Thyroid gland (tissue), 4 donors: ENCODE results near the gene TMEM79. TPM values are rescaled to one million over a fixed set of nuclear protein-coding genes. Genes with fewer than 3 reads are reported as not detected.

Experiments
- DNase-seq, 2 donors: peaks; one replicate each; pipeline ENCODE4 v3.0.0-alpha.2; 2019
- H3K27ac ChIP-seq, 3 donors: fragments of 200-600 bp; sonication (generic); 1 replicate in 2 of 3; 2 replicates in 1 of 3; pipeline ENCODE4 v1.5.1; 2016 to 2019; ENCODE audit warnings: mild to moderate bottlenecking in 1 of 3, moderate library complexity in 1 of 3
- H3K27me3 ChIP-seq: fragments of 200-600 bp; sonication (generic); one replicate; pipeline ENCODE4 v1.5.1; 2019
- H3K36me3 ChIP-seq, 2 donors: fragments of 200-600 bp; sonication (generic); one replicate each; pipeline ENCODE4 v1.5.1; 2016 to 2019
- H3K4me1 ChIP-seq, 2 donors: fragments of 200-600 bp; sonication (generic); one replicate each; pipeline ENCODE4 v1.5.1; 2017 to 2019
- H3K4me3 ChIP-seq, 3 donors: fragments of 200-600 bp; sonication (generic); replicated peaks in 1 of 3; 1 replicate in 2 of 3; 2 replicates in 1 of 3; pipeline ENCODE4 v1.5.1; 2016; ENCODE audit warnings: mild to moderate bottlenecking in 1 of 3
- H3K9me3 ChIP-seq: fragments of 200-600 bp; sonication (generic); one replicate; pipeline ENCODE4 v1.5.1; 2017
- POLR2A ChIP-seq, 2 donors: fragments of 450-650 bp; IDR thresholded peaks; one replicate each; pipeline ENCODE4 v1.6.1; 2017; ENCODE audit warnings: antibody characterized with exemption in 2 of 2, mild to moderate bottlenecking in 2 of 2, moderate library complexity in 1 of 2
- WGBS, 2 donors: methylation state at CpG; one replicate each; pipeline ENCODE4 v1.1.5; 2017; 5-methylcytosine and 5-hydroxymethylcytosine counted together
- intact Hi-C: fragments of 100-400 bp; cut with DNase I; formaldehyde crosslinking; loops from one replicate; pipeline ENCODE4 v1.15.1; 2023
- total RNA-seq, 4 donors: library from RNA; depleted of rRNA; stranded (reverse); fragments of >200 nt; gene quantifications; one replicate each; pipeline ENCODE4 v1.2.3, GENCODE V29; 2016
- TF ChIP-seq, protein P1 (sequence below), 6 experiments: fragments of 200-600 bp in 3 of 6; fragments of 450-650 bp in 3 of 6; sonication (generic) in 3 of 6; IDR thresholded peaks; one replicate each; pipeline ENCODE4 v1.5.1; 2016 to 2019; ENCODE audit warnings: antibody characterized with exemption in 6 of 6, mild to moderate bottlenecking in 2 of 6, inconsistent platforms in 1 of 6, moderate library complexity in 1 of 6

The TMEM79 gene
- total RNA-seq, 4 donors from 2014 or later: 0.96 to 2.2 (median 1.7) TPM

DNA sequence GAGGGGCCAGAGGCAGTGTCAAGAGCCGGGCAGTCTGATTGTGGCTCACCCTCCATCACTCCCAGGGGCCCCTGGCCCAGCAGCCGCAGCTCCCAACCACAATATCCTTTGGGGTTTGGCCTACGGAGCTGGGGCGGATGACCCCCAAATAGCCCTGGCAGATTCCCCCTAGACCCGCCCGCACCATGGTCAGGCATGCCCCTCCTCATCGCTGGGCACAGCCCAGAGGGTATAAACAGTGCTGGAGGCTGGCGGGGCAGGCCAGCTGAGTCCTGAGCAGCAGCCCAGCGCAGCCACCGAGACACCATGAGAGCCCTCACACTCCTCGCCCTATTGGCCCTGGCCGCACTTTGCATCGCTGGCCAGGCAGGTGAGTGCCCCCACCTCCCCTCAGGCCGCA is 42.2 kb upstream of the TMEM79 start, which contains the start of gene BGLAP:
BGLAP (plus strand) TSS at position 259 of the 400 bp plus-strand sequence; CDS start at position 307, 48 bp downstream.
- intact Hi-C loops: no loop called here
- TF ChIP-seq, protein P1, sequence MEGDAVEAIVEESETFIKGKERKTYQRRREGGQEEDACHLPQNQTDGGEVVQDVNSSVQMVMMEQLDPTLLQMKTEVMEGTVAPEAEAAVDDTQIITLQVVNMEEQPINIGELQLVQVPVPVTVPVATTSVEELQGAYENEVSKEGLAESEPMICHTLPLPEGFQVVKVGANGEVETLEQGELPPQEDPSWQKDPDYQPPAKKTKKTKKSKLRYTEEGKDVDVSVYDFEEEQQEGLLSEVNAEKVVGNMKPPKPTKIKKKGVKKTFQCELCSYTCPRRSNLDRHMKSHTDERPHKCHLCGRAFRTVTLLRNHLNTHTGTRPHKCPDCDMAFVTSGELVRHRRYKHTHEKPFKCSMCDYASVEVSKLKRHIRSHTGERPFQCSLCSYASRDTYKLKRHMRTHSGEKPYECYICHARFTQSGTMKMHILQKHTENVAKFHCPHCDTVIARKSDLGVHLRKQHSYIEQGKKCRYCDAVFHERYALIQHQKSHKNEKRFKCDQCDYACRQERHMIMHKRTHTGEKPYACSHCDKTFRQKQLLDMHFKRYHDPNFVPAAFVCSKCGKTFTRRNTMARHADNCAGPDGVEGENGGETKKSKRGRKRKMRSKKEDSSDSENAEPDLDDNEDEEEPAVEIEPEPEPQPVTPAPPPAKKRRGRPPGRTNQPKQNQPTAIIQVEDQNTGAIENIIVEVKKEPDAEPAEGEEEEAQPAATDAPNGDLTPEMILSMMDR (IDR thresholded peaks at IDR 0.05): no peak
- TF ChIP-seq POLR2A (IDR thresholded peaks at IDR 0.05): no peak
- peaks cover 22 to 28% of the 10 kb centered on the region in 2 donors for H3K36me3 ChIP-seq

DNA sequence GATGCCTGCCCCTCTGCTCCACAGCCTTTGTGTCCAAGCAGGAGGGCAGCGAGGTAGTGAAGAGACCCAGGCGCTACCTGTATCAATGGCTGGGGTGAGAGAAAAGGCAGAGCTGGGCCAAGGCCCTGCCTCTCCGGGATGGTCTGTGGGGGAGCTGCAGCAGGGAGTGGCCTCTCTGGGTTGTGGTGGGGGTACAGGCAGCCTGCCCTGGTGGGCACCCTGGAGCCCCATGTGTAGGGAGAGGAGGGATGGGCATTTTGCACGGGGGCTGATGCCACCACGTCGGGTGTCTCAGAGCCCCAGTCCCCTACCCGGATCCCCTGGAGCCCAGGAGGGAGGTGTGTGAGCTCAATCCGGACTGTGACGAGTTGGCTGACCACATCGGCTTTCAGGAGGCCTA is 41.4 kb upstream of the TMEM79 start:
- Histone ChIP-seq H3K9me3 (no peaks in the 10 kb centered on the region), H3K36me3 (peaks cover 20 to 23% of the 10 kb centered on the region in 2 donors), H3K27ac (no peak overlapping the region), H3K4me3 (no peak overlapping the region), H3K27me3 (no peaks in the 10 kb centered on the region), H3K4me1 (peaks cover 5 to 22% of the 10 kb centered on the region in 2 donors)
- TF ChIP-seq, protein P1 (IDR thresholded peaks at IDR 0.05): no peak
- TF ChIP-seq POLR2A (IDR thresholded peaks at IDR 0.05): no peak
- intact Hi-C loops: no loop called here
- DNase-seq: no peak
- WGBS, 2 donors: 67 to 93% methylated on average over 4 to 5 of the region's 10 CpGs

More for the DNA sequence above, 42.2 kb upstream of the TMEM79 start, which contains the start of gene BGLAP:
- Histone ChIP-seq H3K4me3 (no peak within 1 kb of the TSS), H3K4me1 (peaks cover 5 to 14% of the 10 kb centered on the region in 2 donors), H3K27me3 (no peaks in the 10 kb centered on the region), H3K27ac (no peak within 1 kb of the TSS), H3K9me3 (no peaks in the 10 kb centered on the region)
- 84% methylated on average over 6 of the region's 14 CpGs; no CpG with 5 or more reads in 1 of the 2 donors for WGBS, 2 donors
- DNase-seq: no peak

DNA sequence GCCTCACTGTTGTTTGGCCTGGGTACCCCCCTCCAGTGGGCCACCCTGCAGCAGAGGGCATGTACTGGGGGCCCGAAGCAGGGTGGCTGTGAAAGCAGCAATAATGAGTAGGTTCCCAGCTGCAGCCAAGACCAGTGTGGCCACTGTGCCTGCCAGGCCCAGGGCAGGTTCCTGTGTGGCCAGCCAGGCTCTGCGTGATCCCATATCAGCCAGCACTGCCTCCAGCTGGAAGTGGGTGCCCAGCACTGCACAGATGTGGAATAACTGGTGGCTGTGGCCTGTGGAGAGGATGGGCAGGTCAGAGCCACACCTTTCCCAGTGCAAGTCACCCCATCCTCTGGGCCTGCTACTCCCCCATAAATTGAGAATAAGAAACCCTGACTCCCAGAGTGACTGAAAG is 40.0 kb upstream of the TMEM79 start:
- WGBS, 2 donors: 100% methylated on average over 1 of the region's 2 CpGs; no CpG with 5 or more reads in 1 of the 2 donors
- Histone ChIP-seq H3K4me1 (peaks cover 5 to 27% of the 10 kb centered on the region in 2 donors), H3K27ac (no peak overlapping the region), H3K4me3 (no peak overlapping the region), H3K27me3 (no peaks in the 10 kb centered on the region), H3K9me3 (no peaks in the 10 kb centered on the region), H3K36me3 (peaks cover 9% of the 10 kb centered on the region in 2 donors)
- intact Hi-C loops: no loop called here
- no peak for DNase-seq
- no peak for TF ChIP-seq POLR2A (IDR thresholded peaks at IDR 0.05)
- TF ChIP-seq, protein P1 (IDR thresholded peaks at IDR 0.05): no peak

DNA sequence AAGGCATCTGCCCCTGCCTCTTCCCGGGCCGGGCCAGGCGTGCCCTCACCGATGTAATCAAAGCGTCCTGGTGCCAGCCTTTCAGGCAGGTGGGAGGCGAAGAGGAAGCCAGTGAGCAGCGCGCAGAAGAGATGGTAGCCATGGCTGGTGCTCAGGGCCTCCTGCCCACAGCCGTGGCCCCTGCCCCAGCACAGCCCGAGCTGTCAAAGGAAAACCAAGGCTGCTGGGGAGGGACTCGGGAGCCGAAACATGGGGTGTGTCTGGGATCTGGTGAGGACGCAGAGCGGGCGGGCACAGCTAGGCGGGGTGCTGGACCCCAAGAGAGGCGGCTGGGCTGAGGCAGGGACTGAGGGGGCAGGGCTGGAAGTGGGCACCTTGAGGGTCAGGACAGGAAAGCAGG is 39.4 kb upstream of the TMEM79 start:
- no peak for DNase-seq
- TF ChIP-seq, protein P1 (IDR thresholded peaks at IDR 0.05): no peak
- TF ChIP-seq POLR2A (IDR thresholded peaks at IDR 0.05): no peak
- Histone ChIP-seq H3K4me1 (peaks cover 5 to 27% of the 10 kb centered on the region in 2 donors), H3K9me3 (no peaks in the 10 kb centered on the region), H3K27me3 (no peaks in the 10 kb centered on the region), H3K36me3 (peaks cover 3 to 4% of the 10 kb centered on the region in 2 donors), H3K27ac (no peak overlapping the region), H3K4me3 (no peak overlapping the region)
- intact Hi-C loops: no loop called here
- 91 to 92% methylated on average over 17 of the region's 17 CpGs for WGBS, 2 donors

DNA sequence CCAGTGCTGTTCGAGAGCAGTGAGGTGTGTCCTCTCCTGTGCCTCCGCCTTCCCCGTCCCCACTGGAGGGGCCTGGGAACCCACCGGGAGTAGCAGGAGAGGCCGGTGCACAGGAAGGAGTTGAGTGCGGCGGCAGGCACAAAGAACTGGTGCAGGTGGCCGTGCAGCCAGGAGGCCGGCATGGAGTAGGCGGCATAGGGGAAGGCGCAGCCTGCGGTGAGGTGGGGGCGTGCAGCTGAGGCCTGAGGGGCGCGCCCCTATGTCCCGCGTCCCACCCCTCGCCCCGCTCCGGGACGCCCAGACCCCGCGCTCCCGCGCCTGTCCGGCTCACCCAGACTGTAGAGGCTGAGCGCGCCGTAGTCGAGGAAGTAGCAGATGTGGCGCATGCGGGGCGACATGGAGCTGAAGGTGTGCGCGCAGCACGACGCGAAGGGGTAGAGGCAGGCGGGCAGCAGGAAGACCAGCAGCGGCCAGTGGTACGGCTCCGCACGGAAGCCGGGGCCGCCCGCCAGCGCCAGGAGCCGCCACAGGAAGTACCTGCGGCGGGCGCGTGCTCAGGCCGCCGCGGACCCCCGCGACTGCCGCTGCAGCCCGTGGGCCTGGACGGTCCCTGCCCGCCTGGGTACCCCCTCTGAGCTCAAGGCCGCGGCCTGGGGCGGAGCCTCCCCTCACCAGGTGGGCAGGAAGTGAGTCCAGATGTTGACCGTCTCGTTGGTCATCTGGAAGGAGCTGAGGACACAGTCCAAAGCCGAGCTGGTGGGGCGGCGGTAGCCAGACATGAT is 38.5 kb upstream of the TMEM79 start:
- H3K4me1 ChIP-seq: peaks cover 5 to 27% of the 10 kb centered on the region in 2 donors
- DNase-seq: peak; percentile 37 to 38
- no peak overlapping the region for H3K27ac ChIP-seq
- no peak for TF ChIP-seq POLR2A (IDR thresholded peaks at IDR 0.05)
- TF ChIP-seq, protein P1 (IDR thresholded peaks at IDR 0.05): no peak
- peaks cover 7 to 8% of the 10 kb centered on the region in 2 donors for H3K36me3 ChIP-seq
- intact Hi-C loops: no loop called here
- no peaks in the 10 kb centered on the region for H3K27me3 ChIP-seq
- peak overlapping the region in 1 of 3 donors; percentile 12 for H3K4me3 ChIP-seq
- 6 to 27% methylated on average over 7 to 11 of the region's 69 CpGs for WGBS, 2 donors
- H3K9me3 ChIP-seq: no peaks in the 10 kb centered on the region
